ENCODE data around the gene FNDC11.

- no peak for TF ChIP-seq CTCF (IDR thresholded peaks at IDR 0.05; ENCODE audit: insufficient read depth, low read length)
- no peak for TF ChIP-seq POLR2AphosphoS5 (IDR thresholded peaks at IDR 0.05; ENCODE audit: low read depth)
- TF ChIP-seq, protein P1, sequence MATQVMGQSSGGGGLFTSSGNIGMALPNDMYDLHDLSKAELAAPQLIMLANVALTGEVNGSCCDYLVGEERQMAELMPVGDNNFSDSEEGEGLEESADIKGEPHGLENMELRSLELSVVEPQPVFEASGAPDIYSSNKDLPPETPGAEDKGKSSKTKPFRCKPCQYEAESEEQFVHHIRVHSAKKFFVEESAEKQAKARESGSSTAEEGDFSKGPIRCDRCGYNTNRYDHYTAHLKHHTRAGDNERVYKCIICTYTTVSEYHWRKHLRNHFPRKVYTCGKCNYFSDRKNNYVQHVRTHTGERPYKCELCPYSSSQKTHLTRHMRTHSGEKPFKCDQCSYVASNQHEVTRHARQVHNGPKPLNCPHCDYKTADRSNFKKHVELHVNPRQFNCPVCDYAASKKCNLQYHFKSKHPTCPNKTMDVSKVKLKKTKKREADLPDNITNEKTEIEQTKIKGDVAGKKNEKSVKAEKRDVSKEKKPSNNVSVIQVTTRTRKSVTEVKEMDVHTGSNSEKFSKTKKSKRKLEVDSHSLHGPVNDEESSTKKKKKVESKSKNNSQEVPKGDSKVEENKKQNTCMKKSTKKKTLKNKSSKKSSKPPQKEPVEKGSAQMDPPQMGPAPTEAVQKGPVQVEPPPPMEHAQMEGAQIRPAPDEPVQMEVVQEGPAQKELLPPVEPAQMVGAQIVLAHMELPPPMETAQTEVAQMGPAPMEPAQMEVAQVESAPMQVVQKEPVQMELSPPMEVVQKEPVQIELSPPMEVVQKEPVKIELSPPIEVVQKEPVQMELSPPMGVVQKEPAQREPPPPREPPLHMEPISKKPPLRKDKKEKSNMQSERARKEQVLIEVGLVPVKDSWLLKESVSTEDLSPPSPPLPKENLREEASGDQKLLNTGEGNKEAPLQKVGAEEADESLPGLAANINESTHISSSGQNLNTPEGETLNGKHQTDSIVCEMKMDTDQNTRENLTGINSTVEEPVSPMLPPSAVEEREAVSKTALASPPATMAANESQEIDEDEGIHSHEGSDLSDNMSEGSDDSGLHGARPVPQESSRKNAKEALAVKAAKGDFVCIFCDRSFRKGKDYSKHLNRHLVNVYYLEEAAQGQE (IDR thresholded peaks at IDR 0.05; ENCODE audit: insufficient replicate concordance, low read depth), result no peak
- TF ChIP-seq SPI1 (IDR thresholded peaks at IDR 0.05; ENCODE audit: borderline replicate concordance, low read depth), result no peak
- no peak for TF ChIP-seq GABPA (IDR thresholded peaks at IDR 0.05; ENCODE audit: low read depth)
Measured at GRCh38 chr20:63572071-63572787, 18.3 kb downstream of the FNDC11 start.
